HepG2 (cell line): ENCODE results near the gene CNTD1. TPM values are rescaled to one million over a fixed set of nuclear protein-coding genes. Genes with fewer than 3 reads are reported as not detected.

Experiments used
- ATAC-seq: fragments of 200-7000 bp; cut with Tn5 transposase; 3 replicates; pipeline ENCODE4 v1.9.1; 2020; ENCODE audit warnings: mild to moderate bottlenecking, moderate library complexity
- BruUV-seq: library from RNA; stranded (reverse); fragments of 400-500 nt; replicated peaks from 2 replicates; lab custom pipeline; 2021; lab: Mats Ljungman, UMichigan
- CTCF ChIA-PET: fragments of 300-600 bp; formaldehyde crosslinking; extraction: SDS; loops from one replicate; lab custom pipeline; 2021; ENCODE audit warnings: low total read pairs, inconsistent platforms, low intra/inter-chr PET ratio; lab: Yijun Ruan, JAX
- POLR2A ChIA-PET: fragments of 350-600 bp; sonication (Branson Sonifier 250); formaldehyde crosslinking; loops from one replicate; lab custom pipeline; 2020; ENCODE audit warnings: antibody characterized with exemption, inconsistent platforms; lab: Yijun Ruan, JAX
- DNase-seq: peaks from one replicate; pipeline ENCODE4 v3.0.0-alpha.2; 2015; ENCODE audit warnings: low spot score
- FAIRE-seq: peaks from 3 replicates; lab custom pipeline; 2011; peaks lifted over from hg19 to GRCh38; lab: Jason Lieb, UNC
- H2AFZ ChIP-seq: one replicate; pipeline ENCODE4 v1.6.1; 2011; ENCODE audit warnings: low read length, inconsistent platforms
- H3K27ac ChIP-seq: fragments of 300-600 bp; 3 replicates; pipeline ENCODE4 v1.8.0; 2011; ENCODE audit warnings: mixed run types, mild to moderate bottlenecking, mixed read lengths, low read length, inconsistent platforms; ENCODE audit not compliant: insufficient read depth; ENCODE audit errors: extremely low read length
- H3K27me3 ChIP-seq, 2 experiments: fragments of 200-600 bp in 1 of 2; 2 replicates in 1 of 2; 3 replicates in 1 of 2; pipeline versions ENCODE4 v1.6.0 to v1.8.0; 2011; ENCODE audit warnings: low read length in 2 of 2, mild to moderate bottlenecking in 2 of 2, moderate library complexity in 2 of 2, inconsistent platforms in 1 of 2; ENCODE audit not compliant: insufficient read depth in 2 of 2, control insufficient read depth in 1 of 2
- H3K36me3 ChIP-seq, 2 experiments: fragments of 200-600 bp in 1 of 2; replicated peaks in 1 of 2; 2 replicates in 1 of 2; 3 replicates in 1 of 2; pipeline versions ENCODE4 v1.5.1 to v1.8.0; 2011; ENCODE audit warnings: low read length in 2 of 2, inconsistent platforms in 1 of 2; ENCODE audit not compliant: insufficient read depth in 2 of 2, control insufficient read depth in 1 of 2
- H3K4me1 ChIP-seq: 2 replicates; pipeline ENCODE4 v1.5.1; 2012; ENCODE audit warnings: low read length, inconsistent platforms; ENCODE audit not compliant: insufficient read depth
- H3K4me2 ChIP-seq: 2 replicates; pipeline ENCODE4 v1.6.0; 2011; ENCODE audit warnings: low read depth, low read length, inconsistent platforms
- H3K4me3 ChIP-seq, 3 experiments: fragments of 200-600 bp in 1 of 3; sonication (generic), shearing (Covaris generic) in 1 of 3; replicated peaks in 1 of 3; 2 replicates each; pipeline ENCODE4 v1.5.1; 2011 to 2016; ENCODE audit warnings: low read length in 3 of 3, inconsistent platforms in 2 of 3, low read depth in 2 of 3, mild to moderate bottlenecking in 2 of 3, control low read depth in 1 of 3, mixed read lengths in 1 of 3; ENCODE audit not compliant: insufficient read depth in 1 of 3
- H3K79me2 ChIP-seq: one replicate; pipeline ENCODE4 v1.6.1; 2011; ENCODE audit warnings: low read length, inconsistent platforms; ENCODE audit not compliant: insufficient read depth
- H3K9ac ChIP-seq: 2 replicates; pipeline ENCODE4 v1.6.0; 2011; ENCODE audit warnings: mild to moderate bottlenecking, low read depth, low read length, inconsistent platforms; ENCODE audit not compliant: insufficient read depth
- H3K9me3 ChIP-seq: 2 replicates; pipeline ENCODE4 v1.5.1; 2012; ENCODE audit warnings: mild to moderate bottlenecking, low read length
- H4K20me1 ChIP-seq: 2 replicates; pipeline ENCODE4 v1.6.0; 2011; ENCODE audit warnings: inconsistent platforms, mild to moderate bottlenecking, low read length, moderate library complexity; ENCODE audit not compliant: insufficient read depth
- ELF1 ChIP-seq: sonication (generic); formaldehyde crosslinking; IDR thresholded peaks from 2 replicates; pipeline ENCODE4 v1.4.0; 2020; ENCODE audit warnings: missing genetic modification reagents
- KDM4B ChIP-seq: sonication (generic); formaldehyde crosslinking; IDR thresholded peaks from 2 replicates; pipeline ENCODE4 v1.4.0; 2020; ENCODE audit warnings: missing genetic modification reagents
- MAFK ChIP-seq, 2 experiments: IDR thresholded peaks in 1 of 2; conservative IDR thresholded peaks in 1 of 2; 2 replicates each; pipeline ENCODE4 v1.6.1; 2011; ENCODE audit warnings: improper control_type of control experiment in 2 of 2, low read length in 2 of 2
- MIER3 ChIP-seq: IDR thresholded peaks from 2 replicates; pipeline ENCODE4 v1.6.1; 2016; ENCODE audit warnings: missing compliant biosample characterization, borderline replicate concordance
- POLR2A ChIP-seq, 2 experiments: IDR thresholded peaks; 2 replicates each; pipeline ENCODE4 v1.6.1; 2011; ENCODE audit warnings: low read depth in 2 of 2, low read length in 2 of 2, mild to moderate bottlenecking in 1 of 2, moderate library complexity in 1 of 2; ENCODE audit not compliant: insufficient read depth in 1 of 2
- POLR2AphosphoS5 ChIP-seq: IDR thresholded peaks from 2 replicates; pipeline ENCODE4 v1.6.1; 2012; ENCODE audit warnings: low read depth, low read length
- PPARG ChIP-seq: conservative IDR thresholded peaks from 2 replicates; pipeline ENCODE4 v1.6.1; 2016; ENCODE audit warnings: missing biosample characterization, missing genetic modification reagents
- REPIN1 ChIP-seq: sonication (generic); formaldehyde crosslinking; IDR thresholded peaks from 2 replicates; pipeline ENCODE4 v1.8.0; 2022; ENCODE audit warnings: missing genetic modification reagents, low read depth, mild to moderate bottlenecking, borderline replicate concordance
- RXRB ChIP-seq: IDR thresholded peaks from 2 replicates; pipeline ENCODE4 v1.6.1; 2016; ENCODE audit warnings: borderline replicate concordance, missing genetic modification reagents, missing compliant biosample characterization
- ZBTB20 ChIP-seq: sonication (generic); formaldehyde crosslinking; IDR thresholded peaks from 2 replicates; pipeline ENCODE4 v1.8.1; 2023; ENCODE audit warnings: missing genetic modification reagents, low read depth, mild to moderate bottlenecking, borderline replicate concordance
- ZNF350 ChIP-seq: sonication (generic); formaldehyde crosslinking; IDR thresholded peaks from 2 replicates; pipeline ENCODE4 v1.4.0; 2020; ENCODE audit warnings: mild to moderate bottlenecking, low read depth, missing genetic modification reagents, borderline replicate concordance
- ZNF773 ChIP-seq: sonication (generic); formaldehyde crosslinking; IDR thresholded peaks from 2 replicates; pipeline ENCODE4 v1.4.0; 2020; ENCODE audit warnings: missing genetic modification reagents, borderline replicate concordance
- WGBS: methylation state at CpG from one replicate; pipeline ENCODE4 v1.1.6; 2017; ENCODE audit warnings: low lambda C conversion rate; 5-methylcytosine and 5-hydroxymethylcytosine counted together
- in situ Hi-C: cut with HindIII; loops from 2 replicates; pipeline ENCODE4 v1.10.0; 2017; ENCODE audit warnings: low pct_unique_long_range_greater_than_20kb; ENCODE audit not compliant: extremely low pct_ligation_motif_present
- intact Hi-C: fragments of 100-400 bp; cut with micrococcal nuclease; formaldehyde crosslinking; loops from one replicate; pipeline ENCODE4 v1.10.0; 2022; ENCODE audit not compliant: unreplicated experiment
- polyA plus RNA-seq, 8 experiments: library from polyadenylated mRNA; depleted of rRNA in 3 of 8; stranded (reverse) in 7 of 8; unstranded in 1 of 8; fragments of >200 nt; fragmentation: Illumina TruSeq in 4 of 8; extraction: Trizol in 4 of 8; gene quantifications; 2 replicates each; pipeline versions ENCODE4 v1.2.1 to v1.2.3, GENCODE V29; 2011 to 2016; ENCODE audit warnings: low read depth in 4 of 8, missing spikeins in 1 of 8, mixed read lengths in 1 of 8; ENCODE audit not compliant: insufficient read depth in 1 of 8
- total RNA-seq, 5 experiments: library from RNA; depleted of rRNA; stranded (reverse); fragments of >200 nt; fragmentation: Illumina TruSeq; extraction: Trizol; gene quantifications; 2 replicates each; pipeline ENCODE4 v1.2.3, GENCODE V29; 2016; ENCODE audit warnings: low read depth in 1 of 5
- TF ChIP-seq, protein P1 (sequence below): sonication (generic); formaldehyde crosslinking; IDR thresholded peaks from 2 replicates; pipeline ENCODE4 v1.4.0; 2020; ENCODE audit warnings: missing genetic modification reagents, borderline replicate concordance
- TF ChIP-seq, protein P2 (sequence below), 2 experiments: sonication (generic) in 1 of 2; formaldehyde crosslinking in 1 of 2; IDR thresholded peaks; 2 replicates each; pipeline versions ENCODE4 v1.4.0 to v1.6.1; 2018 to 2020; ENCODE audit warnings: missing genetic modification reagents in 2 of 2, borderline replicate concordance in 1 of 2, low read depth in 1 of 2, mild to moderate bottlenecking in 1 of 2, missing biosample characterization in 1 of 2
- TF ChIP-seq, protein P3 (sequence below): sonication (generic); formaldehyde crosslinking; IDR thresholded peaks from 2 replicates; pipeline ENCODE4 v1.4.0; 2020; ENCODE audit warnings: missing genetic modification reagents

CNTD1 gene
- total and polyA plus RNA-seq, 2 of the 13 experiments (the other 11 are each of a cell fraction or from before 2014, with no cell fraction given) = 0.11 to 0.15 TPM

DNA sequence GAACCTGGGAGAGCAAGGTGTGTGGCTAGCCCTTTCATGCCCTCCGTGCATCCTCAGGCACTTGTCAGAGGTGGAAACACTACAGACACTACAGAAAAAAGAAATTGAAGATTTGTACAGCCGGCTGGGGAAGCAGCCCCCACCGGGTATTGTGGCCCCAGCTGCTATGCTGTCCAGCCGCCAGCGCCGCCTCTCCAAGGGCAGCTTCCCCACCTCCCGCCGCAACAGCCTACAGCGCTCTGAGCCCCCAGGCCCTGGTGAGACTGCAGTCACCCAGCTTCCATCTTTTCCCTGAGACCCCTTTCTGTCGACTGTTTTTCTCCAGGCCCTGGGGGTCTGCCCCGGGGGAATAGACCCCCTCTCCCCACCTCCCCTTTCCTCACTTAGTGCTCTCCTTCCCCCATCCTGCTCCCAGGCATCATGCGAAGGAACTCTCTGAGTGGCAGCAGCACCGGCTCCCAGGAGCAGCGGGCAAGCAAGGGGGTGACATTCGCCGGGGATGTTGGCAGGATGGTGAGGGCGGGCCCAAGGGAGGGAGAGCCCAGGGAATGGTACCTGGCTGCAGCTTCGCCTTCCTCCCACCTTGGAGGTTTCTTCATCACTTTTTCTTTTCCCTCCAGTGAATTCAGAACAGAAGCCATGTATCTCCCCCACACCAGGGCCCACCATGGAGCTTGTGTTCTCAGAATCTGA is 2.4 kb upstream of the CNTD1 start (continued):
- no peak for TF ChIP-seq MAFK (conservative IDR thresholded peaks at IDR 0.05 in 1 of 2, IDR thresholded peaks at IDR 0.05 in 1 of 2; ENCODE audit: low read length in 2 of 2)
- peak; percentile 21; the same call in 1 of the 2 replicates for TF ChIP-seq POLR2AphosphoS5
- TF ChIP-seq ZNF350 (CRISPR knock-in tag) = 0 out of 2 replicates have a peak, but pooled peaks have one; percentile 14
- no peak for TF ChIP-seq ELF1 (CRISPR knock-in tag)
- no peak for TF ChIP-seq ZNF773 (CRISPR knock-in tag)
- TF ChIP-seq MIER3 (CRISPR knock-in tag) = no peak

DNA sequence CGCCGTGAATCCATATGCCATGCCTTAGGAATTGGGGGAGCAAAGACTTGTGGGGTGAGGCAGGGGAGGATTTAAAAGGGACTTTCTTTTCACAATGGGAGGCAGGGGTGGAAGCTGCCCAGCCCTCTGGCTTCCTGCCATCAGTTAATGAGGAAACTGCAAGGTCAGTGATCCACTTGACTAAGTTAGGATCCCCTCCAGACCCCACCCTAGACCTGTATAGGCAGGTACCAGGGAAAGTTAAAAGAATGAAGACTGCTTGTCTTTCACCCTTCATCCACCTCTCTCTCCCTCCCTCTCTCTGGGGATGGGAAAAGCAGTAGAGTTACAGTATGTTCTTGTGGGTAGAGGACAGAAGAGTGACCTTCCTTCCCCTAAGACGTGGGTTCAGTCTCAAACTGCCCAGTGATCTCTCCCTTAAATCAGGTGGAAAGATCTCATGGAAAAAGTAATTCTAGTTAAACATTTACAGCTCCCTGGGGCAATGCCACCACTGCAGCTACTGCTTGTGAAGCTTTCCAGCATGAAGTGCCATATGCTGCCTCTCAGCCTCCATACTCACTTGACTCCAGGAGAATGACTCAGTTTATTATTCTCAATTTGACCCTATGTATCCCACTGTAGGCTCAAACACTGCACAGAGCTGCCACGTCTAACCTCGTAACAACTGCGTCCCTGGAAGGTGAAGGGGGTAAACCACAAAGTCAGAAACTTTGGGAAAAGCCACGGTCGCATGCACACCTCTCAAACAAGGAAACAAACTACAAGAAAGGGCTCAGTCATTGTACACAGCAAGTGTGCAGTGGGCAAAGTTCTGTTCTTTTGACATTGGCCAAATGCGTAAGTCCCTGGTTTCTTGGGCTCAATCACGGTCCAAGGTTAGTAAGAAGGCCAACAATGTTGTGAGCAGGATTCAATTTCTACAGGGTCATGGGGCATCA is 1.3 kb upstream of the CNTD1 start:
- Histone ChIP-seq H3K4me3 (peak overlapping the region; percentile 88 to 94 (median 94)), H3K36me3 (peaks cover 0 to 2% of the 10 kb centered on the region in 2 experiments; a peak in 3 of 5 replicates), H3K4me1 (peaks cover 51% of the 10 kb centered on the region), H3K4me2 (peak overlapping the region; percentile 100), H4K20me1 (no peaks in the 10 kb centered on the region), H3K27ac (peak overlapping the region; percentile 88), H2AFZ (no peak overlapping the region), H3K27me3 (no peaks in the 10 kb centered on the region; a peak in 2 of 5 replicates), H3K9ac (peak overlapping the region; percentile 94), H3K9me3 (no peaks in the 10 kb centered on the region), H3K79me2 (peaks cover 19% of the 10 kb centered on the region)
- POLR2A ChIA-PET = interaction anchor here (0.5 to 12.5 kb wide), 32 partner anchors 8 to 518 kb away, joined by 3 to 278 read pairs (median 5); partner anchors contain the start of genes BECN1, EZH1, PLEKHH3 and PSME3
- intact Hi-C loops (loop anchor here (2.0 kb wide), 2 partner anchors 17 to 27 kb away; partner anchors contain the start of genes BECN1 and WNK4), in situ Hi-C loops (no loop called here)
- FAIRE-seq = peak; percentile 77
- TSS peak; percentile 87 for BruUV-seq
- CTCF ChIA-PET = no interaction called here
- ATAC-seq = peak; percentile 55
- DNase-seq = peak; percentile 74
- WGBS = 19% methylated on average over 10 of the region's 10 CpGs
- TF ChIP-seq, protein P1, sequence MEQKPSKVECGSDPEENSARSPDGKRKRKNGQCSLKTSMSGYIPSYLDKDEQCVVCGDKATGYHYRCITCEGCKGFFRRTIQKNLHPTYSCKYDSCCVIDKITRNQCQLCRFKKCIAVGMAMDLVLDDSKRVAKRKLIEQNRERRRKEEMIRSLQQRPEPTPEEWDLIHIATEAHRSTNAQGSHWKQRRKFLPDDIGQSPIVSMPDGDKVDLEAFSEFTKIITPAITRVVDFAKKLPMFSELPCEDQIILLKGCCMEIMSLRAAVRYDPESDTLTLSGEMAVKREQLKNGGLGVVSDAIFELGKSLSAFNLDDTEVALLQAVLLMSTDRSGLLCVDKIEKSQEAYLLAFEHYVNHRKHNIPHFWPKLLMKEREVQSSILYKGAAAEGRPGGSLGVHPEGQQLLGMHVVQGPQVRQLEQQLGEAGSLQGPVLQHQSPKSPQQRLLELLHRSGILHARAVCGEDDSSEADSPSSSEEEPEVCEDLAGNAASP (CRISPR knock-in tag) = peak; percentile 62
- TF ChIP-seq, protein P2, sequence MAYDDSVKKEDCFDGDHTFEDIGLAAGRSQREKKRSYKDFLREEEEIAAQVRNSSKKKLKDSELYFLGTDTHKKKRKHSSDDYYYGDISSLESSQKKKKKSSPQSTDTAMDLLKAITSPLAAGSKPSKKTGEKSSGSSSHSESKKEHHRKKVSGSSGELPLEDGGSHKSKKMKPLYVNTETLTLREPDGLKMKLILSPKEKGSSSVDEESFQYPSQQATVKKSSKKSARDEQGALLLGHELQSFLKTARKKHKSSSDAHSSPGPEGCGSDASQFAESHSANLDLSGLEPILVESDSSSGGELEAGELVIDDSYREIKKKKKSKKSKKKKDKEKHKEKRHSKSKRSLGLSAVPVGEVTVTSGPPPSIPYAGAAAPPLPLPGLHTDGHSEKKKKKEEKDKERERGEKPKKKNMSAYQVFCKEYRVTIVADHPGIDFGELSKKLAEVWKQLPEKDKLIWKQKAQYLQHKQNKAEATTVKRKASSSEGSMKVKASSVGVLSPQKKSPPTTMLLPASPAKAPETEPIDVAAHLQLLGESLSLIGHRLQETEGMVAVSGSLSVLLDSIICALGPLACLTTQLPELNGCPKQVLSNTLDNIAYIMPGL (CRISPR knock-in tag; IDR thresholded peaks at IDR 0.05; ENCODE audit: borderline replicate concordance in 1 of 2, low read depth in 1 of 2) = peak in 1 of 2 experiments; percentile 1; a peak in 1 of 4 replicates
- TF ChIP-seq RXRB (CRISPR knock-in tag) (peak; percentile 51; the same call in 1 of the 2 replicates), KDM4B (CRISPR knock-in tag) (no peak), REPIN1 (CRISPR knock-in tag) (peak; percentile 39; the same call in 1 of the 2 replicates), POLR2A (IDR thresholded peaks at IDR 0.05; ENCODE audit: insufficient read depth in 1 of 2, low read depth in 2 of 2, low read length in 2 of 2) (peak; percentile 81 to 96), ZBTB20 (0 out of 2 replicates have a peak, but pooled peaks have one; percentile 52), PPARG (CRISPR knock-in tag) (0 out of 2 replicates have a peak, but pooled peaks have one; percentile 45)
- TF ChIP-seq, protein P3, sequence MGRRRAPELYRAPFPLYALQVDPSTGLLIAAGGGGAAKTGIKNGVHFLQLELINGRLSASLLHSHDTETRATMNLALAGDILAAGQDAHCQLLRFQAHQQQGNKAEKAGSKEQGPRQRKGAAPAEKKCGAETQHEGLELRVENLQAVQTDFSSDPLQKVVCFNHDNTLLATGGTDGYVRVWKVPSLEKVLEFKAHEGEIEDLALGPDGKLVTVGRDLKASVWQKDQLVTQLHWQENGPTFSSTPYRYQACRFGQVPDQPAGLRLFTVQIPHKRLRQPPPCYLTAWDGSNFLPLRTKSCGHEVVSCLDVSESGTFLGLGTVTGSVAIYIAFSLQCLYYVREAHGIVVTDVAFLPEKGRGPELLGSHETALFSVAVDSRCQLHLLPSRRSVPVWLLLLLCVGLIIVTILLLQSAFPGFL (CRISPR knock-in tag) = no peak
